CD4-positive, alpha-beta T cell treated with Interleukin-4 for 1 hour (primary cell): ENCODE measurements around the gene ADCK2.
"Not testable (repeated sequence)": the region's sequence is repeated elsewhere in the genome, so short reads cannot be mapped to it uniquely, and the experiment has no call there.

Source experiments
- DNase-seq, 2 donors: peaks; one replicate each; pipeline ENCODE4 v3.0.0-alpha.2; 2020 to 2022

ADCK2 gene

GRCh38 chr7:140696680-140697446 lies 24.1 kb downstream of the ADCK2 start, which contains the start of gene NDUFB2:
Gene NDUFB2, plus strand, starts transcription at chr7:140696708. Its CDS starts 37 bp downstream, at chr7:140696745.
- peak; percentile 67 to 71 for DNase-seq

GRCh38 chr7:140697447-140698143 lies 24.9 kb downstream of the ADCK2 start:
- no peak for DNase-seq

GRCh38 chr7:140698477-140698876 lies 25.7 kb downstream of the ADCK2 start:
- no peak for DNase-seq

GRCh38 chr7:140702774-140703173 lies 30.0 kb downstream of the ADCK2 start:
- no peak for DNase-seq

GRCh38 chr7:140704205-140704604 lies 31.5 kb downstream of the ADCK2 start:
- no peak for DNase-seq

GRCh38 chr7:140707132-140707531 lies 34.4 kb downstream of the ADCK2 start:
- DNase-seq: no peak

- DNase-seq: not testable (repeated sequence)
Observed at GRCh38 chr7:140708764-140709163, 36.0 kb downstream of the ADCK2 start.

- DNase-seq: not testable (repeated sequence)
Observed at GRCh38 chr7:140712392-140712791, 39.6 kb downstream of the ADCK2 start.

- no peak for DNase-seq
Observed at GRCh38 chr7:140714331-140715040, 41.7 kb downstream of the ADCK2 start.

- no peak for DNase-seq
Observed at GRCh38 chr7:140719721-140720120, 47.0 kb downstream of the ADCK2 start.

- no peak for DNase-seq
Observed at GRCh38 chr7:140722254-140722653, 49.5 kb downstream of the ADCK2 start.

GRCh38 chr7:140723006-140723405 lies 50.3 kb downstream of the ADCK2 start:
- peak; percentile 25 to 37 for DNase-seq

- DNase-seq: no peak
Observed at GRCh38 chr7:140723574-140723973, 50.8 kb downstream of the ADCK2 start.

- DNase-seq: no peak
Observed at GRCh38 chr7:140724706-140725105, 52.0 kb downstream of the ADCK2 start.

- no peak for DNase-seq
Observed at GRCh38 chr7:140726281-140726680, 53.5 kb downstream of the ADCK2 start.

- DNase-seq: no peak
Observed at GRCh38 chr7:140732416-140732815, 59.7 kb downstream of the ADCK2 start.

GRCh38 chr7:140734096-140734495 lies 61.4 kb downstream of the ADCK2 start:
- no peak for DNase-seq

GRCh38 chr7:140734729-140735128 lies 62.0 kb downstream of the ADCK2 start:
- DNase-seq: no peak

GRCh38 chr7:140738280-140738679 lies 65.5 kb downstream of the ADCK2 start:
- no peak for DNase-seq

GRCh38 chr7:140743255-140743654 lies 70.5 kb downstream of the ADCK2 start:
- not testable (repeated sequence) for DNase-seq

- DNase-seq: no peak
Observed at GRCh38 chr7:140744005-140744404, 71.3 kb downstream of the ADCK2 start.
